Stimulated activated CD8-positive, alpha-beta memory T cell treated with anti-CD3 and anti-CD28 coated beads, Interleukin-4, amount 100 ng/mL, for 1 hour (primary cell): ENCODE data around the gene SYT1.
"Not testable (repeated sequence)": the region's sequence is repeated elsewhere in the genome, so short reads cannot be mapped to it uniquely, and the experiment has no call there.

Source experiments
- DNase-seq, 2 donors: peaks; one replicate each; pipeline ENCODE4 v3.0.0-alpha.2; 2020; ENCODE audit warnings: low read depth in 2 of 2, low spot score in 1 of 2

SYT1 gene

DNA sequence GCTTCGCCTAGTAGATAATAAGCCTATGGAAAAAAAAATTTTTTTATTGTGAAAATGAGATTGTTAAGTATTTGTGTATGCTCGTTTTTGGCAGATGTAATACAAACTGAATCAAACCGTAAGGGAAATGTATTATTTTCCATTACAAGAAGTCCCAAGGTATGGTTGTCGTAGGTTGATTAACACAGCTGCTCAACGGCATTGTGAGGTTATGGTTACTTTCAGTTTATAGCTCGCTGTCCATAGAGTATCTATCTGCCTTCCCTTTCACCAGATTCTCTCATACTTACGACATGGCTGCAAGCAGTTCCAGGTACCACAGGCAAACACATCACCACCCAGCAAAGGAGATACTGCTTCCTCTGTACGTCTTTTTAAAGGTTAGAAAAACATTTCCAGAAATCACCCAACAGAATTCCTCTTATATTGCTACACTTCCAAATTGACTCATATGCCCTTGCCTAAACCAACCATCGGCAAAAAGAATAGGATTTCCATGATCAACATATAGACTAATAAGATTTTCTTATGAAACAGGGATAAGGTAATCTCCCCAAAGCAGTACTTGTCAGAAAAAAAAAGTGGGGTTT lies 338.6 kb downstream of the SYT1 start:
- DNase-seq = no peak

DNA sequence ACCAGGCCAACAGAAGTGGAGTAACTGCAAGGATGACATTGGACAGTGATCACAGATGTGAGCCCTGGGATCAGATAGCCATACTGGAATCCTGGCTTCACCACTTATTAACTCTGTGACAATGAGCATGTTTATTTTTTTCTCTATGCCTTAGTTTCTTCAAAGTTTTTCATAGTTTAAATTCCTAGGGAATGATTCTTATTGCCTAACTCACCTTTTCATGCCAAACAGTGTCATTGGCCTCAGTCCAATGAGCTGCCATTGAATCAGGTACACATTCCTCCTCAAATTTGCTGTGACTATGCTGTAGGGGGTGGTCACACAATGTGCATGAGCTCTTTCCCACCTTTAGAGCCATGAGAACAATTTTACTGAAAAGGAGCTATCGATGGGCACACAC lies 342.3 kb downstream of the SYT1 start:
- no peak for DNase-seq

DNA sequence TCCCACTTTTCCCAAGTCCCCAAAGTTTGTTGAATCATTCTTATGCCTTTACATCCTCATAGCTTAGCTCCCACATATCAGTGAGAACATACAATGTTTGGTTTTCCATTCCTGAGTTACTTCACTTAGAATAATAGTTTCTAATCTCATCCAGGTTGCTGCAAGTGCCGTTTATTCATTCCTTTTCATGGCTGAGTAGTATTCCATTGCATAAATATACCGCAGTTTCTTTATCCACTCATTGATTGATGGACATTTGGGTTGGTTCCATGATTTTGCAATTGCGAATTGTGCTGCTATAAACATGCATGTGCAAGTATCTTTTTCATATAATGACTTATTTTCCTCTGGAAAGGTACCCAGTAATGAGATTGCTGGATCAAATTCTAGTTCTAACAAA lies 345.8 kb downstream of the SYT1 start:
- not testable (repeated sequence) for DNase-seq

DNA sequence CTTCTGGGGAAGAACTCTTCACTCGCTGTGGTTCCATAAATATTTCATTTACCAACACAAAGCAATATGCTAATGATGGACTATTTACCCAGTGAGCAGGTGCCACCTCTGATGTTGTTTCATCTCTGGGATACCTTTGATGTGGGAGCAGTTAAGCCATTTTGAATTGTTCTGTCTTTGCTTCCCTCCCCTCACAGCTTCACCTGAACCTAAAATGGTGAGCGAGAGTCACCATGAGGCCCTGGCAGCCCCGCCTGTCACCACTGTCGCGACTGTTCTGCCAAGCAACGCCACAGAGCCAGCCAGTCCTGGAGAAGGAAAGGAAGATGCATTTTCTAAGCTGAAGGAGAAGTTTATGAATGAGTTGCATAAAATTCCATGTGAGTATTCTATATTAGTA lies 352.7 kb downstream of the SYT1 start:
- no peak for DNase-seq

DNA sequence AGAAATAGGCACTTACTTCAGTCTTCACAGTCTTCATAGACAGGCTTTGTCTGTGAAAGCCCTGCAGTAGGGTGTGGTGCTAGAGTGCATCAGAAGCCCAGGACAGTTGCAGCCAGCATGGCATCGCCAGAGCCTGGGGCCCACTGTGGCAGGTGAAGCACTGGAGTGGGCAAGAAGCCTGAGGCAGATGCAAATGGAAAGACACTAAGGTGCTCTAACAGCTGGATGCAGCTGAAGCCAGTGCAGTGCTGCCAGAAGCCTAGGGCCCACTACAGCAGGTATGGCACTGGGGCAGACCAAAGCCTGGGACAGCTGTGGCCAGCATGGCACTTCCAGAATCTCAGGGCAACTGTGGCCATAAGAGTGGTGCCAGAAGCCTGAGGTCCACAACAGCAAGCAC lies 358.6 kb downstream of the SYT1 start:
- DNase-seq = no peak

DNA sequence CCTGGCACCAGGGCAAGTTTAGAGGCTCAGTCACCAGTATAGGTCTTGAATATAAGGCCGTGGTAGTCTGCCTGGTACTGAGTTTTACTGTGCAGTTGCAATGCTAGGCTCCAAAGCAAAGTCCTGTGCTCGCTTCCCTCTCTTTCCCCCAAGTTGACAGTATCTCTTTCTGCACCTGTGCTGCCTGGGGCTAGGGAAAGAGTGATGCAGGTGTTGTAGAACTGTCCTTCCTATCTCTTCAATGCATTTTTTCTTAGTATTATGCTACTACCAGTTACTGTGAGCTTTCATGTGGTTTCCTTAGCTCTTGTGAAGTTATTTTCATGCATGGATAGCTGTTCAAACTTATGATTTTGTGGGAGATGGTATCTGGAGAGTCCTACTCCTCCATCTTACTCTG lies 359.2 kb downstream of the SYT1 start:
- DNase-seq = no peak

DNA sequence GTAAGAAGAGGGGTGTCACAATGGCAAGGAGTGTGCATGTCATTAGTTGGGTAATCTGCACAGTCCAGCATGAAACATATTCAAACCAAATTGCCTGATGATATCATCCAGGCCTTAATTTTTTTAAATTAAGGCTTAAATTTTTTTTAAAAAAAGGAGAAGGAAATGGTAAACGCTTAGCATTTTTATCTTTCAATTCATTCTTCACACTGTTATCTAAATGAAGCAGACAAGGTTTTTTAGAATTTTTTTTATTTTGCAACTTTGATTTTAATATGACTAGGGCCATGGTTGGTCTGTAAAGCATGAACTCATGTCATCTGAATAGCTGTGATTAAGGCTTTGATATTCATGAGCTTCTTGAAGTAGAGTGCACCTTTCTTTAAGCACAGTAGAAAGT lies 362.5 kb downstream of the SYT1 start:
- DNase-seq = no peak

DNA sequence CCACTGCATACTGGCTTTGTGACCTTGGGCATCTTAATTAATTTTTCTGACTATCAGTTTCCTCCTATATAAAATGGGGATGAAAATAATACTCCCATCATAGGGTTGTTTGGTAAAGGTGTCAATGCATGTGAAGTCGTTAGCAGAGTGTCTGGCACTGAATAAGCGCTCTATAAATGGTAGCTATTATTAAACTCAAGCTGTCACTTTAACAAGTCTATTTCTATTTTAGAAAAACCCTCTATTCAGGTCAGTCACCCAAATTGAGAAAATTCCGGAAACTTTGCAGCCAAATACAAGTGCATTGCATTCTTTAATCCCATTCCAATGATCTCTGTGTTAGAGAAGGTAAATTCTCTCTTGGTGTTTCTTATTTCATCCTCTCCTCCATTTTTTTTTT lies 363.1 kb downstream of the SYT1 start:
- no peak for DNase-seq

DNA sequence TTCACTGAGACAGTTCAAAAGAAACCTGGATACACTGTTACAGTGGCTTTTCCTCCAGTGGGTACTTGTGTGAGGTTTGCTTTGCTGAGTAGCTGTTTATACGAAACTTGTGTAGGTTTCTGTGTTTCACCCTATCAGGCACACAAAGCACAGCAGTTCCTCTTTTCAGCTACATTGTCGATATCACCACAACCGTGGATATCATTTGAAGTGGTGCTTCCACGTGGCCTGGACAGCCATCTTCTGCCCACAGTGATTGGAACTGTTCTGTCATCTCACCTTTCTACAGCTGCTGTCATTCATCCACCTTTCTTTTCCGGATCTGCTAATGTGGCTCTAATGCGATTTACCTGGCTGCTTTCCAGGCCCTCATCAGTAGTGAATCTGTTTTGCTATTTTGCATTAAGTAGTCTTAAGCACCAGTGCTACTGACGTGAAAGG lies 368.8 kb downstream of the SYT1 start:
- no peak for DNase-seq

DNA sequence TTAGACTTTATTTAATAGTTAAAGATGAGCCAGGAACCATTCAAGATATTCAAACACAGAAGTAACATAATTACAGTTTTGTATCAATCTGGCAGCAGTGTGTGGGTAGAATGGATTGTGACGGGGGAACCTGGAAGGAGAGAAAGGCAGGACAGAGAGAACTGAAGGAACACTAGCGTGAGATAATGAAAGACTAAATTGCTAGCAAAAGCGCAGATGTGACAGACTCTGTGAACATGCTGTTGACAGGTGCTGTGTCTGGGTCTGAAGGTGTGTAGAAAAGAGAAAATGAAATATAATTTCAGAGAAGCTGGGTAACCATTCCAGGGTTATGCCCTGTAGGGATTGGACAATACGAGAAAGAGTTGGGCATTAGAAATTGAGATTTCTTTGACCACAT lies 372.3 kb downstream of the SYT1 start:
- DNase-seq = no peak

DNA sequence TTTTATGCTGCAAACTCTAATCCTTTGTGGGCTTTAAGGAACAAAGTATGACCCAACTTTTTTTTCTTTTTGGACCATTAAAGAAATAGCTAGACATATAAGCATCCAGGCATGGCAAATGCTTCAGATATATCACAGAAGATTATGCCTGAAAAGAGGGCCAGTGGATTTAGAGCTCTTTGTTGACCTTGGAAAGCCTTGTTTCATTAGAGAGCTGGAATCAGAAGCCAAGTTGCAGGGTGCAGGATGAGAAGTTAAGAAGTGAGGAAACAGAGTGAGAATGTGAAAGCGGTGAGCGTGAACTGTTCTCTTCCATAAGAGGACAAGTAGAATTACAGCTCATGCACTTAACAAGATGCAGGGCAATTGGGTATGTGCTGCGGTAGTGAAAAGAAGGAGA lies 373.7 kb downstream of the SYT1 start:
- no peak for DNase-seq

DNA sequence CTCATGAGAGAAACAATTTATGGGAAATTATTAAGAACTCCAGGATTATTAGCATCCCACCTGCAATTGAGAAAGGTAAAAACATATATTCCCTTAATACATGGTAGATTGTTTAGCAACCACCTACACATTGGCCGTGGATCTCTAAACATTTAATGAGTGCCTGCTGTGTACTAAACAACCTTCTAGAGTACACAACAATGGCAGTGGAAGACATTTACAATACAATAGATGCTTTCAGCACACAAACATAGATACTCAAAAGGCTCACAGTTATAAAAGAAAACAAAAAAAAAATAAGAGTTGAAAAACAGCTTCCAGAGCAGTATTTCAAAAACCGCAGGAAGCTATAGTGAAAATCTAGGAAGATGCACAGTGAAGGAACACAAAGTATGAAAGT lies 382.9 kb downstream of the SYT1 start:
- DNase-seq = no peak

DNA sequence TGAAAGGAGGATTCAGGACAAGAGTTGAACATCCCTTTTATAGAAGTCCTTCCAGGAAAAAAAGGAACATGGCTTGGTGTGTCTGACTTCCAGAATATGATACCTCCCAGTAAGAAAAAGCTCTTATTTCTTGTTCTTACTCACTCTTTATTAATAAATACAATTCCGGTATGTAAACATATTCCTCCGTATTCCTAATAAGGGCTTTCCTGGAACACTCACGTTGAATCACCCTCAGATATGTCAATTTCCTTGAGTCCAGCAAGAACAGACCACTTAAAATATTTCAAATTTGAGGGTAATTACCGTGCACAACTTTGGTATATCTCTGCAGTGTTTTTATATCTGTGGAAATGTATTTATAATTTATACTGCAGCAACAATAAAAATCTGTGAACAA lies 385.6 kb downstream of the SYT1 start:
- no peak for DNase-seq

DNA sequence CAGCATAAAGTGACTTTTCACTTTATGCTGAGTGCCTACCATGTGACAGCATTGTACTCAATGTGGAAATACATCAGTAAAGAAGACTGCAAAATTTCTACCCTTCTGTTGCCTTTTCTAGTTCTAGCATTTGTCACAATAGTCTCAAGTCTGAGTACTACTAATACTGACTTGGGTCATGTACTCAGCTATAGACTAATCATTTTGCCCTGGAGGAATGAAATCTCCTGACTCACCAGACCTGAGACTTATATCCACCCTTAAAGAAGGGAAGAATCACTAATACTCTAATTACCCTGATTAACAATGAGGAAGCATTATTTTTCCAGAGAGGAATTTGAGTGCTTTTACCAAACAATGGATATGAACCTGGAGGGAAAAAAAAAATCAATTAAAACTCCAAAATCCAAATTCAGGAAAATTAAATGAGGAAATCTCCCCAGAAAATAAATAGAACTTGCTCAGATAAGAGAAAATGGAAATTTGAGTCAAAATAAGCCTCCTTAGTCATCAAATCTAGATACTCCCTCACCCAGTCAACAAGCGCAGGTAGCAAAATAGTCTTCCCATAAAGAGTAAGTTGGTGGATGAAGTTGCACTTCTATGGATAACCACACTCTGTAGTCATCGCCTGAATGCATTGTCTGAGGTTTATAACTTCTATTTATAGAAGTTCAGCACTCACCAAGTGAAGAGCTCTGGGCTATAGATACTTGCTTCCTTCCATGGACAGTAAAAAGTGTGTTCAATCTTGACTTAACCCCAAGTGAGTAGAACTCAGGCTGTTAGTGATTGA lies 386.6 kb downstream of the SYT1 start:
- DNase-seq = no peak

DNA sequence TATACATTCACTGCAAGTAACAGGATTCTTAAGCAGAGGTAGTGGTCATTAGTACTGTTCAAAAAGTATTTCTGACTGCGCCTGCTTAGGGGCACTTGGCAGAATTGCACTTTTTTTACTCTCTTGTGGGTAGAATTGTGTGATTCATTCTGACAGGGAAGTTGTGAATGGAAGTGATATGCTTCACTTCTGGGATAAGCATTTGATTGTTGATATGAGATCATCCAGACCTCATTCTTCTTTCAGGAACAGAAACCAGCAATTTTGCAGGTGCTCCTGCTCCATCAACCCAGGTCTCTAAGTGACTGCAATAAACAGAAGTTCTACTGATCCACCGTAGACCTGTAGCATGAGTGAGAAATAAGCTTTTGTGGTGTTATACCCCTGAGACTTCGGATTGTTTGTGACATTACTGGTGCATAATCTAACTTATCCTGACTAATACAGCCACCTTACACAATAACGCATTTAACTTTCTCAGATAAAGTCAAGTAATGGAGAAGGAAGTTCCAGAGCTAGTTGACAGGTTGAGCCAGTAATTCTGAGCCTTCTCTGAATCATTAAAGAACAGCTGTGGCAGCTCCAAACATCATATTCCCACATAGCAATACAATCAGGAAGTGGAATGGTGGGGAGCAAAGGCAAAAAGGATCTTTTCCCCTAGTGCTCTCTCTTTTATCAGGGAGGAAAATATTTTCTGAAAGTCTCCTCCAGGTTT lies 387.9 kb downstream of the SYT1 start:
- no peak for DNase-seq

DNA sequence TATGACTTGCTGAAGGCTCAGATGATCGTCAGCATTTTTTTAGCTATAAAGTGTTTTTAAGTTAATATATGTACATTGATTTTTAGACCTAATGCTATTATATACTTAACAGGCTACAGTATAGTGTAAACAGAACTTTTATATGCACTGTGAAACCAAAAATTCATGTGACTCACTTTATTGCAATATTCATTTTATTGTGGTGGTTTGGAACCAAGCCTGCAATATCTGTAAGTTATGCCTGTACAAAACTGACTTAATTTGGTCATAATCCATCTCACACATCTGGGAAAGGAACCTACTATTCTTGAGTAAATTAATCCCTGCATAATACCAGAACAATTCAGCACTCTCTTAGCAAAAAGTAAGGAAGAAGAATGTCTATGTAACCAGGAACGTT lies 390.7 kb downstream of the SYT1 start:
- no peak for DNase-seq

DNA sequence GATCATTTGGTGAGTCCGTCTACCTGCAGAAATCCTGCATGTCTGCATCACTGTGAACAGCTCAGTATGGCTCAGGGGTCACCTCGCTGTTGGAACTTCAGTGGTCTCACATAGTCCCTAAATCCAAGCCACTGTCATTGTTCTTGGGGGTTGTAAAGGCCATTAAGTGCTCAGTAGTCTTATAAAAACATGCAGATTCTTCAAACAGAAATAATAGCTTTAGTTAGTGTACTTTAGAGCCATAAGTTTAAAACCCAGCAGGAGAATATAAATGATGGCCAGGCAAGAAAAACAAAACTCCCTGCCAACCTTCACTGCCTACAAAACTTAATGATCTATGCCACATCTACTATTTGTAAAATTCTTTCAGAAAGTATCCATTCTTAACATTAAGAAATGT lies 396.3 kb downstream of the SYT1 start:
- no peak for DNase-seq

DNA sequence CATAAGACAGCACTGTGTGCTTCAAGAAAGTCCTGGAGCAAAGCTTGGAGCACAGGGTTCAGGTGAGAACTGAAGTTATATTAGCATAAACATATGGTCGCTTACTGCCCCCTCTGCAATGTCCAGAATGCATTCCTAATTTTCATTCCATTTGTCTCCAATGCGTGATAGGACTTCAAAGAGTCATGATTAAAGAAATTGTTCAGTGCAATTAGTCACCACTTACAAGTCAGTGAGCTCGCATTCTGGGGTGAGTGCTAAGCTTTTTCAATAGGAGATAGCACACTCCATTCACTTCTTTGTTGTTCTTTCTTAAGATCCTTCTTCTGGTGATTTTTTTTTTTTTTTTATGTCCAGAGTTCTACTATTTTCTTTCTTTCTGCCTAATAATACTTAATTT lies 398.4 kb downstream of the SYT1 start:
- no peak for DNase-seq

DNA sequence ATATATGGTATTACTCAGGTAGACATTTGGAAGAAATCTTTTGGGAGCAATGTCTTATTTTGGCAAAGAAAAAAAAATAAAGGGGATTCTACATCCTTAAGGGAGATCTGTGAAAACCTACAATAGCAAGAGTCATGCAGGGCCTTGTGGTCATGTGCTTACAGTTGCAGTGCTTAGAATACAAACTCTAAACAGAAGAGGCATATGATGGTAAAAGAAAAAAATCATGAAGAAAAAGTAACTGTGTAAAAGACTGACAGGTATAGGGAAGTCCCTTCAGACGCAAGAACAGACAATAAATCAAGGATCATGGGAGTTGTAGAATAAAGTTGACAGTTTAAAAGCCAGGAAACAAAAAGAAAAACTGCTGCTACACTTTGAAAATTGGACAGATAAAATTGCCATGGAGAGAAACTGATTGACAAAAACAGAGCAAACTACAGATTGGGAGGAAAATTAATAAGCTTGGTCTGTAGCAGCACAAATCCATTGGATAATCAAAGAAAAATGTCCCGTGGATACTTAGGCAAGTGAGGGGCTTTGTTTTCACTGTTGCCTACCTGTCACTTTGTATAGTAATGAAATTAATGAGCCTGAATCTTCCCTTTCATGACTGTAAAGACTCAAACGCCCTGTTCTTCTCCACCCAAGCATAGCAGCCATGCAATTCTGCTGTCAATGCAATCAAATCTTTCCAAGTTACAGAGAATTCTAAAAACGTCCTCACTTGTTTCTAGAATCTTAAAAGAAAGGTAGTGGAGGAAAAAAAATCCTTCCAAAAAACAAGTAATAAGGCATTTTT lies 402.0 kb downstream of the SYT1 start:
- no peak for DNase-seq

DNA sequence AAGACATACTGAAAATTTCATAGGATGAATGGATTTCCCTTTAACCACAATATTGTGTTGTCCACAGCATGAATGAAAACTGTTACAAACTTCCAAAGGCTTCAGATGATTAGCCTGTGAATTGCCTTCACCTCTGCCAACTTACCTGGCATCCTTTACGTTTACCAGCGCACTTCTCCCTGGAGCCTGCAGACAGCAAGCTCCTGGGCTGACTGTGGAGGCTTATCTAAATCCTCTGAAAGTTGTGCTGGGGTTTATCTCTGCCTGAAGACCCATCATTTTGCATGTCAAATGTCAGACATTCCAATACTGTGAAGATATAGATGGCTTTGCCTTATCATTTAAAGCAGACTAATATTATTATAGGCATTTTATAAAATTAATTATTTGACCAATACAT lies 403.0 kb downstream of the SYT1 start:
- no peak for DNase-seq

DNA sequence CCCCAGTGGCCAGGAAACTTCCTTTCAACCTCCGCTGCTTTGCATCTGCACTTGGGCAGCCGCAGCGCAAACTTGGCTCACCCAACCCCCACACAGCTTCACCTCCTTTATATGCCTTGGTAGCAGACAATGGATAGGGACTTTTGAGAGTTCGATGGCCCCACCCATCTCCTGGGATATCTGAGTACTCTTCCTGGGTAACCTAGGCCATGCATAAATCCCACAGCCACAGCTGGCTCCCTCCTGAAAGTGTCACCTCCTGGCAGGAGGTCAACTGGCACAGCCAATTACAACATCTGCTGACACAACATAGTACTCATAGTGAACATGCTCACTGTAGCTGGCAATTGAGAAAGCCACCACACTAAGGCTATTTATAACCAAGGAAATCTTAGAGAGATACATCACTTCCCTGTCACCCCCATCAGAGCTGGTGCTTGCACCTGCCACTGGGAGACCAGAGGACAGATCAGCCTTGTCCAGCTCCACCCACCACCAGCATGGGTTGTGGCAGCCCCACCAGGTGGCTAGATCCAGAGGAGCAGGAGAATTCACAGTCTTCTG lies 410.0 kb downstream of the SYT1 start:
- DNase-seq = no peak
